Adrenal gland (tissue), 5 donors: Measurements from ENCODE around the gene ANKRD37.

Source experiments
- POLR2A ChIP-seq, 2 donors: fragments of 450-650 bp; IDR thresholded peaks; one replicate each; pipeline ENCODE4 v1.6.1; 2017; ENCODE audit warnings: antibody characterized with exemption in 2 of 2, mild to moderate bottlenecking in 2 of 2, moderate library complexity in 1 of 2
- TF ChIP-seq, protein P1 (sequence below), 6 experiments: fragments of 450-650 bp in 4 of 6; fragments of 200-600 bp in 2 of 6; sonication (generic) in 1 of 6; IDR thresholded peaks; 1 replicate in 5 of 6; 2 replicates in 1 of 6; pipeline versions ENCODE4 v1.5.1 to v1.8.0; 2016 to 2021; ENCODE audit warnings: antibody characterized with exemption in 6 of 6, mild to moderate bottlenecking in 2 of 6, moderate library complexity in 1 of 6
- donor health status: DM: no; HTN: no; CAD: no.

DNA sequence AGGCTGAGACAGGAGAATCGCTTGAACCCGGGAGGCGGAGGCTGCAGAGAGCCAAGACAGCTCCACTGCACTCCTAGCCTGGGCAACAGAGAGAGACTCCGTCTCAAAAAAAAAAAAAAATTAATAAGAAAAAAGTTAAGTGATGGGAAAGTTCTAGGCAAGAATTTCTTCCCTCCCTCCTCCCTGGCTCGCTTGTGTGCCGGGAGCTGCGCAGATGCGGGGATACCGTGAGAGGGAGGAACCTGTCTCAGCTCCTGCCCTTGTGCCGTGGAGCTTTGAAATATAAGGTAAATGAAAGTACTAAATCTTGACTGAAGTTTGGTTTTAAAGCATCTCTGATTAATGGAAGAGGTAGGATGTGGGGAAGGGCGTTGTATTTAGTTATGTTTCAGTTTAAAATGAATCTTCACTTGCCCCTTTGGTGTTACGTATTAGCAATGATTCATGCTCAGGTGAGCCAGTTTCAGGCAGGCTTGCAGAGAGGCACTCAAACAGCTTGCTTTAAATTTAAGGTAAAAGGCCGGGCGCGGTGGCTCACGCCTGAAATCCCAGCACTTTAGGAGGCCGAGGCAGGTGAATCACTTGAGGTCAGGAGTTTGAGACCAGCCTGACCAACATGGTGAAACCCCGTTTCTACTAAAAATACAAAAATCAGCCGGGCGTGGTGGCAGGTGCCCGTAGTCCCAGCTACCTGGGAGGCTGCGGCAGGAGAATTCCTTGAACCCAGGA lies 30.5 kb downstream of the ANKRD37 start:
- TF ChIP-seq, protein P1, sequence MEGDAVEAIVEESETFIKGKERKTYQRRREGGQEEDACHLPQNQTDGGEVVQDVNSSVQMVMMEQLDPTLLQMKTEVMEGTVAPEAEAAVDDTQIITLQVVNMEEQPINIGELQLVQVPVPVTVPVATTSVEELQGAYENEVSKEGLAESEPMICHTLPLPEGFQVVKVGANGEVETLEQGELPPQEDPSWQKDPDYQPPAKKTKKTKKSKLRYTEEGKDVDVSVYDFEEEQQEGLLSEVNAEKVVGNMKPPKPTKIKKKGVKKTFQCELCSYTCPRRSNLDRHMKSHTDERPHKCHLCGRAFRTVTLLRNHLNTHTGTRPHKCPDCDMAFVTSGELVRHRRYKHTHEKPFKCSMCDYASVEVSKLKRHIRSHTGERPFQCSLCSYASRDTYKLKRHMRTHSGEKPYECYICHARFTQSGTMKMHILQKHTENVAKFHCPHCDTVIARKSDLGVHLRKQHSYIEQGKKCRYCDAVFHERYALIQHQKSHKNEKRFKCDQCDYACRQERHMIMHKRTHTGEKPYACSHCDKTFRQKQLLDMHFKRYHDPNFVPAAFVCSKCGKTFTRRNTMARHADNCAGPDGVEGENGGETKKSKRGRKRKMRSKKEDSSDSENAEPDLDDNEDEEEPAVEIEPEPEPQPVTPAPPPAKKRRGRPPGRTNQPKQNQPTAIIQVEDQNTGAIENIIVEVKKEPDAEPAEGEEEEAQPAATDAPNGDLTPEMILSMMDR (IDR thresholded peaks at IDR 0.05) = no peak
- no peak for TF ChIP-seq POLR2A (IDR thresholded peaks at IDR 0.05)
